Mesodermal cell (in vitro differentiated cells): ENCODE measurements around the gene OSBPL10.

Experiments
- H3K27ac ChIP-seq: 2 replicates; pipeline ENCODE4 v1.7.0; 2013; ENCODE audit warnings: mild to moderate bottlenecking, low read depth, low read length, moderate library complexity; ENCODE audit not compliant: severe bottlenecking
- H3K36me3 ChIP-seq: 2 replicates; pipeline ENCODE4 v1.7.1; 2013; ENCODE audit warnings: mild to moderate bottlenecking, low read length, moderate library complexity; ENCODE audit not compliant: control insufficient read depth, insufficient read depth
- H3K4me1 ChIP-seq: one replicate; pipeline ENCODE4 v1.7.1; 2013; ENCODE audit warnings: mild to moderate bottlenecking, low read length; ENCODE audit not compliant: insufficient read depth, control insufficient read depth, poor library complexity, severe bottlenecking
- H3K4me3 ChIP-seq: 2 replicates; pipeline ENCODE4 v1.7.0; 2013; ENCODE audit warnings: low read length, control low read depth, mild to moderate bottlenecking; ENCODE audit not compliant: insufficient read depth, poor library complexity, severe bottlenecking; ENCODE audit errors: extremely low read depth
- H3K9me3 ChIP-seq: 2 replicates; pipeline ENCODE4 v1.7.1; 2013; ENCODE audit warnings: mild to moderate bottlenecking, low read length, moderate library complexity; ENCODE audit not compliant: control insufficient read depth
- WGBS, 2 experiments: methylation state at CpG; one replicate each; pipeline ENCODE4 v1.1.5; 2013; ENCODE audit warnings: missing lambda C conversion rate in 2 of 2; ENCODE audit not compliant: insufficient coverage in 2 of 2; 5-methylcytosine and 5-hydroxymethylcytosine counted together

OSBPL10 gene

DNA sequence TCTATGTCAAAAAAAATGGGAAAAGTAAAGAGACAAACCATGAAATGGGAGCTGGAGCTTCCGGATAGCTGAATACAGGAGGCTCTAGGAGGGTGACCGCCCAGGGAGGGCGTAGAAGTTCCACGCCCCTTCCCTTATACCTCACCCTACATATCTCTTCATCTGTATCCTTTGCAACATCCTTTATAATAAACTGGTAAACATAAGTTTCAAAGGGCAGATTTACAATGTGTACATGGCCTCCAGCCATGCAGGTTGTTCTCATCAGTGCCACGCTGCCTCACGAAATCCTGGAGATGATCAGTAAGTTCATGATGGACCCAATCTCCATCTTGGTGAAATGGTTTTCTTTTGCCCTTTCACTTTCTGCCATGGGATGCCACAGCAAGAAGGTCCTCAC is 121.8 kb downstream of the OSBPL10 start:
- 100% methylated on average over 3 to 4 of the region's 6 CpGs for WGBS, 2 experiments
- Histone ChIP-seq H3K36me3 (no peaks in the 10 kb centered on the region), H3K27ac (no peak overlapping the region), H3K4me1 (no peaks in the 10 kb centered on the region), H3K9me3 (no peaks in the 10 kb centered on the region), H3K4me3 (no peak overlapping the region)

DNA sequence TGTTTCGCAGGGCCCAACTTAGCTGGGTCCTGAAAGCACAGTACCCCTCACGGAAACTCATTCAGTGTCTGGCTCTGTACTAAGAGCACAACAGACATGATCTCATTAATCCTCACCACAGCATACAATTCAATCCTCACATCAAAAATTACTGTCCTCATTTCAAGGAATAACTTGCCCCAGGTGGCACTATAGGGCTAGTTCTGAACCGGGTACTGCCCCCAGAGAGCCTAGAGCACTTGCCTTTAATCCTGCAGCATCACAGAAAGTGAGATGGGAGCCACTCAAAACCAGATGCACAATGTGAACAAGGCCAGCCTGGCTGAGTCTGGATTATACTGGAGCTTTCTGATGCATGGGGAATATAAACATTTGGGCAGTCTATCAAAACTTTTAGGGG is 122.6 kb downstream of the OSBPL10 start:
- no peak overlapping the region for H3K4me3 ChIP-seq
- no peak overlapping the region for H3K27ac ChIP-seq
- no peaks in the 10 kb centered on the region for H3K9me3 ChIP-seq
- H3K4me1 ChIP-seq: no peaks in the 10 kb centered on the region
- 73 to 93% methylated on average over 2 to 3 of the region's 3 CpGs for WGBS, 2 experiments
- H3K36me3 ChIP-seq: no peaks in the 10 kb centered on the region

DNA sequence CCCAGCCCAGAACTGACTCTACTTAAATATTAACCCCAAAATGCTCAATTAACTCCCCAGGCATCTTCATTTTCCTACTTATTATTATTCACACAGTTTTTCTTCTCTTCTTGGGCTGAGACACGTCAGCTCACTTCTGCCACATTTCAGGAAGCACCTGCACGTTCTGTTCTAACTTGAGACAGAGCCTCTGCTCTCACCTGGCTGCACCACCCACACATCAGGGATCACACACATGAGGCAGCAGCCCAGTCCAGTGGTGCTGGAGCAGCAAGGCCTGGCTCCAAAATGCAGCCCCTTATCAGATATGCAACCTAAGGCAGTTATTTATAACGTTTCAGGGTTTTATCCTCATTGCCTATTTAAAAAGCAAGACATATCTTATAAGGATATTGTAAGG is 127.5 kb downstream of the OSBPL10 start:
- no peak overlapping the region for H3K4me3 ChIP-seq
- WGBS, 2 experiments: 92 to 93% methylated on average over 2 of the region's 3 CpGs
- H3K36me3 ChIP-seq: peaks cover 2% of the 10 kb centered on the region
- H3K4me1 ChIP-seq: no peaks in the 10 kb centered on the region
- H3K27ac ChIP-seq: no peak overlapping the region
- H3K9me3 ChIP-seq: no peaks in the 10 kb centered on the region

DNA sequence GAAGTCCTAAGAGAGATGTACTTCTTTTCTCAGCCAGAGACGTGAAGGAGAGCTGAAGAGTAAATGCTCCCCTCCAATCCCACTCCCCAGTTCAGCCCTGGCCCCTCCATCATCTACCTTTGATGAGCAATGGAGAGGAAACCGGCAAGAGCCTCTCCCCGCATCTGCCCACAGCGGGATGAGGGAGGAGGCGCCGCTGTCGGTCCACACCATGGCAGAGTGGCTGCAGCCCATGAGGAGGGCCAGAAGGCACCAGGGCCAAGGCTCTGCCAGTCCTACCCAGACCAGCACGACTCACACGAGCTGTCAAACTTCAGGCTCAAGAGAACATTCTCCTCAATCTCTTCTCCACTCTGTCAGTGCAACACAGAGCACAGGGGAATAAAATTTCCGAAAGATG is 129.8 kb downstream of the OSBPL10 start:
- WGBS, 2 experiments: 85 to 94% methylated on average over 8 to 9 of the region's 10 CpGs
- Histone ChIP-seq H3K36me3 (peaks cover 2% of the 10 kb centered on the region), H3K9me3 (no peaks in the 10 kb centered on the region), H3K27ac (no peak overlapping the region), H3K4me3 (no peak overlapping the region), H3K4me1 (no peaks in the 10 kb centered on the region)

DNA sequence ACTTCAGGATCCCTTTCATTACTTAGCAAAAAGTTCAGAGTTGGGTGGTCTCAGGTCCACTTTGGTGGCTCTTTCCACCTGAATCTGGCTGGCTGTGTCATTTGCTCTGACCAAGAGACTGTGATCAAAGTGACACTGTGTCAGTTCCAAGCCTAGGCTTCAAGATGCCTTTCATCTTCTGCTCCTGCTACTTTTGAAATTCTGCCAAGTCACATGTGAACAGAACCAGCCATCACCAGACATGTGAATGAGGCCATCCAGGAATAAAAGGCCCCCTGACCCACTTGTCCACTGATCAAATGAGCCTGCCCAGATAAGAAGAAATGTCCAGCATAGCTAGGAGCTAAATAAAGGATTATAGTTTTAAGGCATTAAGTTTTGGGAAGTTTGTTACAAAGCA is 132.2 kb downstream of the OSBPL10 start:
- H3K9me3 ChIP-seq: no peaks in the 10 kb centered on the region
- no peaks in the 10 kb centered on the region for H3K4me1 ChIP-seq
- H3K27ac ChIP-seq: no peak overlapping the region
- H3K36me3 ChIP-seq: peaks cover 2% of the 10 kb centered on the region
- no peak overlapping the region for H3K4me3 ChIP-seq

DNA sequence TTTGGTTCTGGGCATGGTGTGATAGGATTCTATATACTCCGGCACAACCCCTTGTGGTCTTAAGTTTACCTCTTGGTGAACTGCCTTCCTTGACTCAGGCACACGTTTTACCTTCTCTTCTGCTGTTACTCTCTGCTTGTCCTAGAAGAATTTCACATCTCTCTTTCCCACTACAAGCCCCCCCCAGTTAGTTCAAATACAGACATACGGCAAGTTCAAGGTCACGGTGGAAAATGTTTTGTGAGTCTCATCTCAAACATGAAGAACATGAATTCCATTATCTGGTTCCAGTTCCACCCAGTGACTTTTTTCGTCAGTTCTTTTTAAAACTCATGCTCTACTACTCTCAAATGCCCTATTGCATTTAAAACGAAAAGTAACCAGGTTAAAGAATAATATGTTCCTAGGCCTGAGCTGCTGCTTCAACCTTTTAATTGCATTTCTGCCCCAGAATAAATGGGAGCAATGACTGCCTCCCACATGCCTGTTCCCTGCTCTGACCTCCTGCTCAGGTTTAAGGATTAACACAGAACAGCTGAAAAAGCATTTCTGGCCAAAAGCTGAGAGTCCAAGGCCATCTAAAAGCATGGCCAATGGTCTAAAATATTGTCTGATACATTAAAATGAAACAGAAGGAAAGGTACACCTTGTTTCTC is 132.8 kb downstream of the OSBPL10 start:
- Histone ChIP-seq H3K4me3 (no peak overlapping the region), H3K9me3 (no peaks in the 10 kb centered on the region), H3K27ac (no peak overlapping the region), H3K36me3 (peaks cover 2% of the 10 kb centered on the region), H3K4me1 (no peaks in the 10 kb centered on the region)
- WGBS, 2 experiments: 87 to 92% methylated on average over 6 of the region's 6 CpGs

DNA sequence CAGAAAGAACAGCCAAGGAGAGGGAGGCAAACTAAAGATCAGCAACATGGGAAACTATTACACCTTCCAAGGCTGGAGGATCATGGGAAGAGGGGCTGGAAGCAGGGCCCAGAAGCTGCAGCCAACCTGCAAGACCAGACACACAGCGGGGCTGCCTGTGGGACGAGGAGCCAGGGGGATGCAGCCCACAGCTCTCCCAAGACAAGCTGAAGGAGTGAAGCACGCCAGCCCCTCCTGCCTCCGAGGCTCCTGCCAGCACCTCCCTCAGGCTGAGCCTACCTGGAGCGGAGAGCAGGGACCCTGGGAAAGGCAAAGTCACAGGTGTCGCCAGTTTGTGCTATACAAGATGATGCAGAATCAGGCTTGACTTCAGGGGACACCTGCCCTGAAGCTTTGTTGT is 133.3 kb downstream of the OSBPL10 start:
- Histone ChIP-seq H3K36me3 (no peaks in the 10 kb centered on the region), H3K4me3 (no peak overlapping the region), H3K9me3 (no peaks in the 10 kb centered on the region), H3K4me1 (no peaks in the 10 kb centered on the region), H3K27ac (no peak overlapping the region)
- 90 to 97% methylated on average over 5 to 6 of the region's 6 CpGs for WGBS, 2 experiments

DNA sequence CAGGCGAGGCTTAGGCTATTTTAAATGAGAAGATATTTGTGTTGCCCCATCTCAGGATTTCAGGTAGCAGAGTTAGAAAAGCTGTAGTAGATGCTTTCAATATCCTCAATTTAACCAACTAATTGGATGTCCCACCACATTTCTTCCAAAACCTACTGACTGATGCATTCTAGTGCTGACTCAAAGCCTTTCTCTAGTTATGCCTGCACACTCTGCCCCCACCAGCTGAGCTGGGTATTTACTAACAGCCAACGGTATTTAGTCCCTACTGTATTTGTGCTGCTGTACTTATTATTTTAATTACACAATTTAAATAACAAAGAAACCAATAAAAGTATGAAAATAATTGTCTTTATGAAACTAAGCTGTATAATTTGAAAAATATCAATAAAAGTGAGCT is 139.5 kb downstream of the OSBPL10 start:
- no peak overlapping the region for H3K4me3 ChIP-seq
- H3K9me3 ChIP-seq: peaks cover 6% of the 10 kb centered on the region
- no peak overlapping the region for H3K27ac ChIP-seq
- no peaks in the 10 kb centered on the region for H3K36me3 ChIP-seq
- no peaks in the 10 kb centered on the region for H3K4me1 ChIP-seq
- WGBS, 2 experiments: no CpG with 5 or more reads among the region's 2 CpGs

DNA sequence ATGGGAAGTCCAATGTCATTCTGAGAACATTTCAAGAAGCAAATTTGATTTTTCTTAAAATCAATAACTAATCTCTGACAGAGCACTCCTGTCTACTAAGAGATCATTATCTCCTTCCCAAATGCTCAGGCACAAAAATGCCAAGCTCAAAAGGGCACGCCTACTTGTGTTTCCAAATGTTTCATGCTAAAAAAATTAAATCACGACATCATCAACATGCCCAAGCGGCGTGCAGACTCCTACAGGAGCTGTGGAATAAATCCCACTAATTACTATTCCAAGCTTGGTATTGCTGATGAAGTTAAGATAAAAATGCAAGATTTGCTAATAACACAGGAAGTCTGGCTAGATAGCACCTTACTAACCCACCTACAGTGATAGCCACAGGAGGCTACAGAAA is 140.8 kb downstream of the OSBPL10 start:
- H3K36me3 ChIP-seq: no peaks in the 10 kb centered on the region
- no peak overlapping the region for H3K27ac ChIP-seq
- no peaks in the 10 kb centered on the region for H3K4me1 ChIP-seq
- 88% methylated on average over 1 to 4 of the region's 4 CpGs for WGBS, 2 experiments
- peaks cover 6% of the 10 kb centered on the region for H3K9me3 ChIP-seq
- no peak overlapping the region for H3K4me3 ChIP-seq

DNA sequence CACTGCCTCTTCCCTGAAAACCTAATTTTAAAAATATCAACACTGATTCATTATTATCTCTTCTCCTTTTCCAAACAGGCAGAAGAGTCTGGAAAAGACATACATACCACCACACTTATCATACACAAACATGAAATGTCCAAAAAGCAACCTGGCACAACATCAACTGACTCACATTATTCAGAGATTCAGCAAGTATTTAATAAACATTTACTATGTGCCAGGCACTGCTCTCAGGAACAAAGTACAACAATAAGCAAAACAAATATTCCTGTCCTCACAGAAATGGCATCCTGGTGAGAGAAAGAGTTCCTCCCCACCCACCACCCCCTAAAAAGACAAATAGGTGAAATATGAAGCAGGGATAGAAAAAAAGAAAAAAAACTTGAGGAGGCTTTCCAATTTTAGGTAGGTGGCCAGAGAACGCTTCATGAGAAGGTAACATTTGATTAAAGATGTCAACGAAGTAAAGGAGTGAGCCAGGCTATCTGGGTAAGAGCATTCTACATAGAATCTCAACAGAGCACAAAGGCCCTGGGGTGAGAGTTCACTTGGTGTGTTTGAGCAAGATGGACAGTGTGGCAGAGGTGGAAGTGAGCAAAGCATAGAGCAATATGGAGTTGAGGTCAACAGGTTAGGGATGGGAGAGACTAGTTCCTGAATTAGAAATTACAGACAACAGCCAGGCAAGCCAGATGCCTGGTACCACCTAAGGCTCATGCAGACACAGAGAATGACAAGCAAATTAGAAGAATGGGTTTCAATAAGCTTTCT is 141.7 kb downstream of the OSBPL10 start:
- WGBS, 2 experiments: 75 to 90% methylated on average over 2 of the region's 2 CpGs
- Histone ChIP-seq H3K4me3 (no peak overlapping the region), H3K4me1 (no peaks in the 10 kb centered on the region), H3K36me3 (no peaks in the 10 kb centered on the region), H3K27ac (no peak overlapping the region), H3K9me3 (peaks cover 6% of the 10 kb centered on the region)
